ENCODE results near the gene DGCR8.

Gene DGCR8

DNA sequence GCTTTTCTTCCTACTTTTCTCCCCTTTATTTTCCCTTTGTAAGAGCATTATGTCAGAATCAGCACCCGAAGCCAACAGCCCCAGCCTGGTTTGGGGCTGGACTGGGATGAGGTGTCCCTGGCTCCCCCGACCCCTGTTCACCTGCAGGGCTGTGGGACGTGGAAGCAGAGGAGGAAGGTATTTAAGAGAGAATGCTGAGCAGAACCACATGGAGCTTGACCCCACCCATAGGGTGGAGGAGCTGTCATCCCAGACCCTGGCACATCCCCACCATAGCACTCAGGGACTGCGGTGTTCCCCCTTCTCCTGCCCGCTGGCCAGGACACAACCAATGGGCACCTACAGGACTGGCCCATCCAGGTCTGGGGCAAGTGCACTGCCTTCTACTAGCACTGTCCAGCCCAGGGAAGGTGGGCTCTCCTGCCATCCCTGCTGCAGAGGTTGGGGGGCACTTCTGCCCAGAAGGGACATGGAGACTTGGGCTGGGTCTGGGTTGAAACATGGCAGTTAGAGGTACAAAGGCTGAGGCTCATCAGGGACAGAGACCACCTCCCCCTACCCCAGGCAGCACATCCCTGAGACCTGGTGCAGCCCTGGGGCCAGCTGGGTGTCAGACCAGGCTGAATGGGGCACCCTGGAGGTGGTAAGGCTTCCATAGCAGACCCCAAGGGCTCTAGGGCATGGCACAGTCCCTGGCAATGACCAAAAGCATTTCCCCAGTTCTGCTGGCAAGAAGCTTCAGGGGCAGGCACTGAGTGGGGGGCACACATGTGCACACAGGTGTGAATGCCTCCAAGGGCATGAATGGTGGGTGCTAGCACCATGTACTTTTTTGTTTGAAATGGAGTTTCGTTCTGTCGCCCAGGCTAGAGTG, 39.5 kb upstream of the DGCR8 start:
- CTCF ChIA-PET: interaction anchor here (0.6 kb wide), 1 partner anchor 19 kb away, joined by 3 read pairs; no protein-coding TSS in a partner anchor
- no peak for DNase-seq (ENCODE audit: low spot score)
- TF ChIP-seq, protein P1, sequence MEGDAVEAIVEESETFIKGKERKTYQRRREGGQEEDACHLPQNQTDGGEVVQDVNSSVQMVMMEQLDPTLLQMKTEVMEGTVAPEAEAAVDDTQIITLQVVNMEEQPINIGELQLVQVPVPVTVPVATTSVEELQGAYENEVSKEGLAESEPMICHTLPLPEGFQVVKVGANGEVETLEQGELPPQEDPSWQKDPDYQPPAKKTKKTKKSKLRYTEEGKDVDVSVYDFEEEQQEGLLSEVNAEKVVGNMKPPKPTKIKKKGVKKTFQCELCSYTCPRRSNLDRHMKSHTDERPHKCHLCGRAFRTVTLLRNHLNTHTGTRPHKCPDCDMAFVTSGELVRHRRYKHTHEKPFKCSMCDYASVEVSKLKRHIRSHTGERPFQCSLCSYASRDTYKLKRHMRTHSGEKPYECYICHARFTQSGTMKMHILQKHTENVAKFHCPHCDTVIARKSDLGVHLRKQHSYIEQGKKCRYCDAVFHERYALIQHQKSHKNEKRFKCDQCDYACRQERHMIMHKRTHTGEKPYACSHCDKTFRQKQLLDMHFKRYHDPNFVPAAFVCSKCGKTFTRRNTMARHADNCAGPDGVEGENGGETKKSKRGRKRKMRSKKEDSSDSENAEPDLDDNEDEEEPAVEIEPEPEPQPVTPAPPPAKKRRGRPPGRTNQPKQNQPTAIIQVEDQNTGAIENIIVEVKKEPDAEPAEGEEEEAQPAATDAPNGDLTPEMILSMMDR (conservative IDR thresholded peaks at IDR 0.05; ENCODE audit: low read depth): no peak
- no peak overlapping the region for H3K27ac ChIP-seq
- POLR2A ChIA-PET (ENCODE audit: low non-redundant PET): no interaction called here

GRCh38 chr22:20043057-20043996, 36.7 kb upstream of the DGCR8 start:
- POLR2A ChIA-PET (ENCODE audit: low non-redundant PET): no interaction called here

DNA sequence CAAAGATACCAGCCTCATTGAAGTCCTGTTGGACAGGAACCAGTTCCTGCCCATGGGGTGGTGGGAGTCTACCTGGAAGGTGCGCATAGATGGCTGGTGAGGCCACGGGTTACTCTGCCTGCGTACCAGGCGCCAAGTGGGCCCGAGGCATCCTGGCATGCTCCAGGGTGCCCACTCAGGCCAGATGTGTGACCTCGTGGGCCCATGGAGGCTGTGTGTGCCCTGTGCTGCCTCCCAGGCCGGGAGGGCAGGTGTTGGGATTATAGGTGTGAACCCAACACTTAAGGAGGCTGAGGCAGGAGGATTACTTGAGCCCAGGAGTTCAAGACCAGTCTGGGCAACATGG, 36.1 kb upstream of the DGCR8 start:
- ChIA-PET POLR2A (ENCODE audit: low non-redundant PET) (no interaction called here), CTCF (no interaction called here)
- TF ChIP-seq, protein P1 (conservative IDR thresholded peaks at IDR 0.05; ENCODE audit: low read depth): no peak
- H3K27ac ChIP-seq: no peak overlapping the region
- DNase-seq (ENCODE audit: low spot score): no peak

More at GRCh38 chr22:20043057-20043996, 36.7 kb upstream of the DGCR8 start:
- TF ChIP-seq, protein P1 (conservative IDR thresholded peaks at IDR 0.05; ENCODE audit: low read depth): no peak
- DNase-seq (ENCODE audit: low spot score): no peak
- no peak overlapping the region for H3K27ac ChIP-seq
- CTCF ChIA-PET: no interaction called here

DNA sequence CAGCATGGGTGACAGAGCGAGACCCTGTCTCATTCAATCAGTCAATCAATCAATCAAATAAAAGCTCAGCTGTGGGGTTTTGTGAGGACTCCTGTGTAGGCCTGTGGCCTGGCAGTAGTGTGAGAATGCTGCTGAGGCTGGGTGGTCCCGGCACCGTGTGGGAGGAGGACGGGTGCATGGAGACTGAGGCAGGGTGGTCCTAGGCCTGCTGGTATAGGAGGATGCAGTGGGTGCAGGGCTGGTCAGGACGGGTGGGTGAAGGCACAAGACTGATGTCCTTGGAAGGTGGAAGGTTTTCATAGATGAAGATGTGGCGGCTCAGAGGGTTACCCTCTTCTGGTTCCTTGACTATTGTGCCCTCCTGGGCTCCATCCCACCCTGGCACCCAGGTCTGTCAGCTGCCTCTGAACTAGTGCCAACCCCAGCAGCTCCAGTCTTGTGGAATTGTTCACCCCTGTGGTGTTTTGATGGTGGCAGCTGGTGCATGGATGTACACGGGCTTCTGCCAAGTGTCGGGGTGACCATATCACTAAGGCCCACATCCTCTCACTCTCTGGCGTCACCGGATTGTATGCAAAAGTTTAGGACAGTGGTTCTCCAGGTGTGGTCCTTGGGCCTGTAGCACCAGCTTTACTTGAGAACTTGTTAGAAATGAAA, 35.4 kb upstream of the DGCR8 start:
- POLR2A ChIA-PET (ENCODE audit: low non-redundant PET): no interaction called here
- TF ChIP-seq, protein P1 (conservative IDR thresholded peaks at IDR 0.05; ENCODE audit: low read depth): no peak

DNA sequence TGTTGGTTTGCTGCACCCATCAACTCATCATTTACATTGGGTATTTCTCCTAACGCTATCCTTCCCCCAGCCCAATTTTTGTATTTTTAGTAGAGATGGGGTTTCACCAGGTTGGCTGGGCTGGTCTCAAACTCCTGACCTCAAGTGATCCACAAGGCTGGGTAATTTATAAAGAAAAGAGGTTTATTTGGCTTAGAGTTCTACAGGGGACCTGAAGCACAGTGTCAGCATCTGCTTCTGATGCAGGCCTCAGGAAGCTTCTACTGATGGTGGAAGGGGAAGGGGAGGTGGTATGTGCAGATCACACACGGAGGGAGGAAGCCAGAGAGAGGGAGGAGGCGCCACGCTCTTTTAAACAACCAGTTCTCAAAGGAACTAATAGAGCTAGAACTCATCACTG, 33.3 kb upstream of the DGCR8 start:
- CTCF ChIA-PET: interaction anchor here (0.7 kb wide), 1 partner anchor 45 kb away, joined by 5 read pairs; no protein-coding TSS in a partner anchor
- POLR2A ChIA-PET (ENCODE audit: low non-redundant PET): no interaction called here
- no peak for DNase-seq (ENCODE audit: low spot score)
- TF ChIP-seq, protein P1 (conservative IDR thresholded peaks at IDR 0.05; ENCODE audit: low read depth): no peak
- H3K27ac ChIP-seq: no peak overlapping the region

More for the DNA sequence above, 35.4 kb upstream of the DGCR8 start:
- CTCF ChIA-PET: no interaction called here
- H3K27ac ChIP-seq: no peak overlapping the region
- DNase-seq (ENCODE audit: low spot score): no peak

GRCh38 chr22:20051927-20052308, 28.1 kb upstream of the DGCR8 start:
- no peak for DNase-seq (ENCODE audit: low spot score)
- H3K27ac ChIP-seq: peak overlapping the region; percentile 1; the same call in 1 of the 2 replicates
- CTCF ChIA-PET: no interaction called here
- TF ChIP-seq, protein P1 (conservative IDR thresholded peaks at IDR 0.05; ENCODE audit: low read depth): no peak
- POLR2A ChIA-PET (ENCODE audit: low non-redundant PET): no interaction called here
